ENCODE measurements around the gene ZNRF3.
A peak's percentile ranks its signal among the peaks of the same experiment; 100 is the strongest.
"Not testable (repeated sequence)": the region's sequence is repeated elsewhere in the genome, so short reads cannot be mapped to it uniquely, and the experiment has no call there.

ZNRF3 gene

DNA sequence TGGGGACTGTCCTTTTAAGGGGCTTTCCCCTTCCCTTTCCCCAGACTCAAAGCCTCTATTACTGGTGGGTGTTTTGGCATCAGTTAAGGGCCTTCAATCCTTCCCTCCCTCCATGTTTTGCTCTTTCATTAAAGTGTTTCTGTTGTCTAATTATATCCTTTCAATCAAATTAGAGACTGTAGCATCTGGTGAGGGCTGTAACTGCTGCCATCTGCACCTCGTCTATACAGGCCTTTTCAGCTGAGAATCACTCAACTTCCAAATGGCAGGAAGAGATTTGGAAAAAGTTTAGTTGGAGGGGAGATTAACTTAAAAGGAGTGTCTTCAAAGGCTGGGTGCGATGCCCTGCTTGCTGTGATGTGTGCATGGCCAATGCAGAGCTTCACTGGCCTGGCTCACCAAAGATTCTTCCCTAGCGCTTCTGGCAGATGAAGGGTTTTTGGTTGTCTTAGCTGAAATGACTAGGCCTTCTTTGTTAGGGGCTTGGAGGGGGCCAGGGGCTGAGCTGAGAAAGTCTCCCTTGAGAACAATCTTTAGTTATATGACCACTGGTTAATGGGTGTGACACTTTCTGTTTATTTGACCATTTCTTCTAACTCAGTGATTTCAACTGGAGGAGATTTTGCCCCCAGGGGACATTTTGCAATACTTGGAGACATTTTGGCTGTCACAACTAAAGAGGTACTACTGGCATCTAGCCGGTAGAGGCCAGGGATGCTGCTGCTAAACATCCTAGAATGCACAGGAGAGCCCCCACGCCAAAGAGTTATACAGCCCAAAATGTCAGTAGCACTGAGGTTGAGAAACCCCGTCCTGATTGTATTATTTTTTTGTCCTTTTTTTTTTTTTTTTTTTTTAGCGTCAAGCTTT lies 197.0 kb downstream of the ZNRF3 start:
- no peak for TF ChIP-seq POLR2A (IDR thresholded peaks at IDR 0.05; ENCODE audit: low read depth, low read length)
- no peak for FAIRE-seq
- DNase-seq (ENCODE audit: insufficient read length, low spot score) = no peak

DNA sequence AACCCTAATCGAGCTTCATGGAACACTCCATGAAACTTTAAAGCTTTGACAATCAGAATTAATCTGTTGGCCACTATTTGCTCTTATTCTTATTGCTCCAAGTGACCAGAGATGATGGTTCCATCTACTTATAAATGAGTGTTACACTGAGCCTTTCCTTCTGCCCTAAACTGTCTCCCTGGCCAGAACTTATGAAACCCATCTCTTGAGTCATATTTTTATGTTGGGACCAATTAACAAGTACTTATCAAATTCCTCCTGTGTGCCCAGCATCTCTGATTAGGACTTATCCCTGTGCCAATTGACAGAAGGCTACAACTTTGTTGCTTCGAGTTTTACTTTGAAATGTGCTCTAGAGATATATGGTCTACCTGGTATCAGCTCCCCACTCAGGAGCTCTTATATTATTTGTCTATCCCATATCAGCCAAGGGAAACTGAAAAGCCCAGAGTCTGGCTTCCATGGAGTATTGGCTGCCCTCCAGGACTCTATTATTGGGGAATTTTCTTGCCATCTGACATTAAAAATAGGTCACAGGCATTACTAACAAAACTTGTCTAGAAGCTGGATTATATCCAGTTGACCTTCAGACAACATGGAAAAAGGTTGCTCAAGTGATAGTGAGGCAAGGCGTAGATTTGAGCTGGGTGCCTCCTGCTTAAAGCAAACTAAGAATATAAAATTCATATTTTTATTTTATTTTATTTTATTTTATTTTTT lies 198.3 kb downstream of the ZNRF3 start:
- DNase-seq (ENCODE audit: insufficient read length, low spot score) (no peak), FAIRE-seq (no peak)
- TF ChIP-seq POLR2A (IDR thresholded peaks at IDR 0.05; ENCODE audit: low read depth, low read length) = no peak

DNA sequence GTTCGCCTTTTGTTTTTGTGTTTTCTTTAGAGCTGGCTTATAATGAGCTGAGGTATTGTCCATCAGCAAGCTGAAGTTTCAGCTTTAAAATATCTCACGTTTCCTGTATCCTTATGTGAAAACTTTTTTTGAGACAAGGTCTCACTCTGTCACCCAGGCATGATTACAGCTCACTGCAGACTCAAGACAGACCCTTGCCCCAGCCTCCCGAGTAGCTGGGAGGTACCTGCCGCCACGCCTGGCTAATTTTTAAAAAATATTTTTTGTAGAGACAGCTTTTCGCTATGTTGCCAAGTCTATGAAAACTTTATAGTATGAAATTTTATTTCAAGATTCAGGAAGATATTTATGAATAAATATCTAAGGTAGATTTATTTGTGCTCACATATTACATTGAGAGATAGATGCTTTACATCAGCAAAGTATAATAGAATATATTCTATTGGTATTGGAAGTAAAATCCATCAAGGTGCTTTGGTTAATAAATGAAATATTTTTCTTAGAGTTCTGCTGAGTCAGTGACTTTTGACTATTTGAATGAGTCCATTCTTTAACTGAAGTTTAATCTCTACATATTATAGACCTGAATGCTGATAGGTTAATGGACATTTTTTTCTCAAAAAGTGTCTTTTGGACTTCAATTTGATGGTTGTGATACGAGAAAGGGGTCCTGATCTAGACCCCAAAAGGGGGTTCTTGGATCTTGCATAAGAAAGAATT lies 199.6 kb downstream of the ZNRF3 start:
- FAIRE-seq = no peak
- no peak for TF ChIP-seq POLR2A (IDR thresholded peaks at IDR 0.05; ENCODE audit: low read depth, low read length)
- DNase-seq (ENCODE audit: insufficient read length, low spot score) = no peak

- DNase-seq (ENCODE audit: insufficient read length, low spot score); FAIRE-seq: not testable (repeated sequence)
These were observed 200.2 kb downstream of the ZNRF3 start for GRCh38 chr22:29083576-29083932.

DNA sequence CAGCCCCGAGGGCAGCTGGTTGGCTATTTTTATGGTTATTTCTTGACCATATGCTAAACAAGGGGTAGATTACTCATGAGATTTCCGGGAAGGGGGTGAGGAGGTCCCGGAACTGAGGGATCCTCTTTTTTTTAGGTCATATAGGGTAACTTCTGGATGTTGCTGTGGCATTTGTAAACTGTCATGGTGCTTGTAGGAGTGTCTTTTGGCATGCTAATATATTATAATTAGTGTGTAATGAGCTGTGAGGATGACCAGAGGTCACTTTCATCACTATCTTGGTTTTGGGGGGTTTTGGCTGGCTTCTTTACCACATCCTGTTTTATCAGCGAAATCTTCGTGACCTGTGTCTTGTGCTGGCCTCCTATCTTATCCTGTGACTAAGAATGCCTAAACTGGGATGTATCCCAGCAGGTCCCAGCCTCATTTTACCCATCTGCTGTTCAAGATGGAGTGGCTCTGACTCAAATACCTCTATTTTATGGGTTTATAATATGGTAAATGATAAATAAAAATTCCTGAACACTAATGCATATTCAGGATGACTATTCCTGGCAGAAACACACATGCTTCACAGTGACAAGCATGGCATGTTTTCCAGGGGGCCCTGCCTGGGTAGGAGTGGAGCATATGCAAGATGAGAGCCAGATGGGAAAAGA lies 200.7 kb downstream of the ZNRF3 start:
- DNase-seq (ENCODE audit: insufficient read length, low spot score) = no peak
- no peak for FAIRE-seq
- no peak for TF ChIP-seq POLR2A (IDR thresholded peaks at IDR 0.05; ENCODE audit: low read depth, low read length)

DNA sequence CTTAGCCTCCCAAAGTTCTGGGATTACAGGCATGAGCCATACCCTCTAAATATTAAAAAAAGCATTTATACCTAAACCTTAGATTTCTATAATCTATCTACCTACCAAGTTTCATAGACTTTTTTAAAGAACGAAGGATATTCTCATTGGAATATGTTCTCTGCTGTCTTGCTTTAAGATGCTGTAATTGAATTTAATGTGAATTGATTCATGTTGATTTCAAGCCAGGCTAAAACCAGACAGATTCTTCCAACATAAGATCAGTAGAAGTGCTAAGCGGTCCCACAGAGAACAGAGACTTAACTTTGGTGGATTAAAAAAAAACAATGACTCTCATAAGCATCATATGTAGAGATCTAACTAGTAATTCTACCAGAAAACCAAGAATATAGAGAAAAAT lies 203.6 kb downstream of the ZNRF3 start:
- DNase-seq (ENCODE audit: insufficient read length, low spot score) (no peak), FAIRE-seq (no peak)
- no peak for TF ChIP-seq POLR2A (IDR thresholded peaks at IDR 0.05; ENCODE audit: low read depth, low read length)

- no peak for FAIRE-seq
These were observed 205.4 kb downstream of the ZNRF3 start for GRCh38 chr22:29088809-29089208.

GRCh38 chr22:29089507-29089906 lies 206.1 kb downstream of the ZNRF3 start:
- no peak for FAIRE-seq
- no peak for TF ChIP-seq POLR2A (IDR thresholded peaks at IDR 0.05; ENCODE audit: low read depth, low read length)
- no peak for DNase-seq (ENCODE audit: insufficient read length, low spot score)

More at GRCh38 chr22:29088809-29089208, 205.4 kb downstream of the ZNRF3 start:
- no peak for TF ChIP-seq POLR2A (IDR thresholded peaks at IDR 0.05; ENCODE audit: low read depth, low read length)
- no peak for DNase-seq (ENCODE audit: insufficient read length, low spot score)

GRCh38 chr22:29090039-29090438 lies 206.7 kb downstream of the ZNRF3 start:
- DNase-seq (ENCODE audit: insufficient read length, low spot score) (no peak), FAIRE-seq (no peak)
- TF ChIP-seq POLR2A (IDR thresholded peaks at IDR 0.05; ENCODE audit: low read depth, low read length) = no peak

DNA sequence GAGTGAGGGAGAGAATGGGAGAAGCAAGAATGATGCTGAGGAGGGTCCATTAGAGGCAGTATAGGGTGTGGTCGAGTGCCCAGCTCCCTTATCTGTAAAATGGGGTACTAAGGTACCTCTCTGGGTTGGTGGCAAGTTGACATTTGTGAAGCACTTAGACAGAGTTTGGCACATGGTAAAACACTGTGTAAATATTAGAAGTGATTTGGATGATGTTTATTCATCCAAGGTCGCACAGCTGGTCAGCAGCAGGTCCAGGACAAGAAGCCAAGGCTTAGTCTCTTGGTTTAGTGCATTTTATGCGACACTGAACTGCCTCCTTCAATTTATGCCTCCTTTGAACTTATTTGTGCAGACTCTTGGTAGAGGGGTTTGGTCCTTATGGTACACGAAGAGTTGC lies 208.9 kb downstream of the ZNRF3 start:
- TF ChIP-seq POLR2A (IDR thresholded peaks at IDR 0.05; ENCODE audit: low read depth, low read length) = no peak
- DNase-seq (ENCODE audit: insufficient read length, low spot score) (no peak), FAIRE-seq (no peak)

DNA sequence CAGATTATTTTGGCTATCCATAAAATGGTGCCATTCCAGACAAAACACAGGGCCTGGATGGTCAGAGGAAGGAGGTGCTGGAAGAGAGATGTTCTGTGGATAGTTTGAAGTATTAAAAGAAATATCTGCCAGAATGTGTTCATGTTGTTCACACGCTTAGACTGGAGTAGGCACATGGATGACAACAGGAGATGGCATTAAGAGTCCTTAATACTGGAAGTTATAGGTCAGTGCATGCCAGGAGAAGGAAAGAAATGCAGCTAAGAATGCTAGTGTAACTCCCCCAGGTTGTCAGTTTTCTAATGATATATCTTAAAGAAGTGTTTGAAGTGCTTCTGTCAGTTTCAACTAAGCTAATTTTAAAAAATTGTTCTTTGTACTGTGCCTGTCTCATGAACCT lies 209.7 kb downstream of the ZNRF3 start:
- FAIRE-seq (no peak), DNase-seq (ENCODE audit: insufficient read length, low spot score) (no peak)
- TF ChIP-seq POLR2A (IDR thresholded peaks at IDR 0.05; ENCODE audit: low read depth, low read length) = no peak

GRCh38 chr22:29093501-29094300 lies 210.3 kb downstream of the ZNRF3 start:
- FAIRE-seq = peak; percentile 61
- no peak for TF ChIP-seq POLR2A (IDR thresholded peaks at IDR 0.05; ENCODE audit: low read depth, low read length)
- DNase-seq (ENCODE audit: insufficient read length, low spot score) = no peak

GRCh38 chr22:29095459-29095858 lies 212.1 kb downstream of the ZNRF3 start:
- TF ChIP-seq POLR2A (IDR thresholded peaks at IDR 0.05; ENCODE audit: low read depth, low read length) = no peak
- FAIRE-seq = no peak
- DNase-seq (ENCODE audit: insufficient read length, low spot score) = no peak
